WTC11 (cell line): ENCODE measurements around the gene GPX4. TPM values are rescaled to one million over a fixed set of nuclear protein-coding genes. Genes with fewer than 3 reads are reported as not detected.

Experiments
- ARID4B ChIP-seq: sonication (generic); formaldehyde crosslinking; IDR thresholded peaks from 2 replicates; pipeline ENCODE4 v1.8.0; 2023; ENCODE audit warnings: missing genetic modification reagents, mild to moderate bottlenecking, borderline replicate concordance
- GTF2I ChIP-seq: fragments of 250-450 bp; sonication (Bioruptor Pico); conservative IDR thresholded peaks from 2 replicates; pipeline ENCODE4 v1.4.0; 2021; ENCODE audit warnings: mild to moderate bottlenecking
- IRF1 ChIP-seq: sonication (generic); formaldehyde crosslinking; IDR thresholded peaks from 2 replicates; pipeline ENCODE4 v1.8.0; 2023; ENCODE audit warnings: missing genetic modification reagents
- IRF2 ChIP-seq: sonication (generic); formaldehyde crosslinking; IDR thresholded peaks from 2 replicates; pipeline ENCODE4 v1.8.0; 2022; ENCODE audit warnings: low read depth, missing genetic modification reagents, borderline replicate concordance
- KAT7 ChIP-seq: sonication (generic); formaldehyde crosslinking; IDR thresholded peaks from 2 replicates; pipeline ENCODE4 v1.8.1; 2023; ENCODE audit warnings: missing genetic modification reagents, mild to moderate bottlenecking, borderline replicate concordance
- MAX ChIP-seq: sonication (generic); formaldehyde crosslinking; IDR thresholded peaks from 2 replicates; pipeline ENCODE4 v1.8.0; 2022; ENCODE audit warnings: mild to moderate bottlenecking, missing genetic modification reagents
- MXD4 ChIP-seq: fragments of 250-450 bp; sonication (Bioruptor Pico); IDR thresholded peaks from 2 replicates; pipeline ENCODE4 v1.8.0; 2021; ENCODE audit warnings: mild to moderate bottlenecking, moderate library complexity, borderline replicate concordance
- NFATC4 ChIP-seq: fragments of 250-450 bp; sonication (Bioruptor Pico); IDR thresholded peaks from 2 replicates; pipeline ENCODE4 v1.9.0; 2021; ENCODE audit warnings: mild to moderate bottlenecking
- NR1H2 ChIP-seq: sonication (generic); formaldehyde crosslinking; IDR thresholded peaks from 2 replicates; pipeline ENCODE4 v1.9.0; 2021; ENCODE audit warnings: mild to moderate bottlenecking, moderate library complexity, missing genetic modification reagents
- PRRX2 ChIP-seq: fragments of 250-450 bp; sonication (Bioruptor Pico); IDR thresholded peaks from 2 replicates; pipeline ENCODE4 v1.8.0; 2021; ENCODE audit warnings: mild to moderate bottlenecking
- SMAD3 ChIP-seq: sonication (generic); formaldehyde crosslinking; IDR thresholded peaks from 2 replicates; pipeline ENCODE4 v1.8.0; 2022; ENCODE audit warnings: missing genetic modification reagents, mild to moderate bottlenecking, borderline replicate concordance
- SMAD4 ChIP-seq: sonication (generic); formaldehyde crosslinking; IDR thresholded peaks from 2 replicates; pipeline ENCODE4 v1.8.0; 2022; ENCODE audit warnings: mild to moderate bottlenecking, missing genetic modification reagents
- SOX15 ChIP-seq: fragments of 250-450 bp; sonication (Bioruptor Pico); IDR thresholded peaks from 2 replicates; pipeline ENCODE4 v1.9.0; 2021; ENCODE audit warnings: mild to moderate bottlenecking
- ZBTB21 ChIP-seq: sonication (generic); formaldehyde crosslinking; IDR thresholded peaks from 2 replicates; pipeline ENCODE4 v1.8.1; 2023; ENCODE audit warnings: mild to moderate bottlenecking, missing genetic modification reagents, borderline replicate concordance
- ZNF317 ChIP-seq: sonication (generic); formaldehyde crosslinking; IDR thresholded peaks from 2 replicates; pipeline ENCODE4 v1.8.1; 2023; ENCODE audit warnings: low read depth, mild to moderate bottlenecking, moderate library complexity, missing genetic modification reagents, borderline replicate concordance
- ZNF416 ChIP-seq: fragments of 250-450 bp; sonication (Bioruptor Pico); IDR thresholded peaks from 2 replicates; pipeline ENCODE4 v1.9.0; 2021; ENCODE audit warnings: mild to moderate bottlenecking, inconsistent platforms
- ZNF532 ChIP-seq: fragments of 250-450 bp; sonication (Bioruptor Pico); IDR thresholded peaks from 2 replicates; pipeline ENCODE4 v1.9.0; 2021; ENCODE audit warnings: mild to moderate bottlenecking, borderline replicate concordance
- total RNA-seq: library from RNA; stranded (reverse); gene quantifications from 3 replicates; pipeline ENCODE4 v1.2.3, GENCODE V29; 2021
- TF ChIP-seq, protein P1 (sequence below): sonication (generic); formaldehyde crosslinking; IDR thresholded peaks from 2 replicates; pipeline ENCODE4 v1.8.0; 2023; ENCODE audit warnings: mild to moderate bottlenecking, missing genetic modification reagents
- TF ChIP-seq, protein P2 (sequence below): sonication (generic); formaldehyde crosslinking; IDR thresholded peaks from 2 replicates; pipeline ENCODE4 v1.8.0; 2022; ENCODE audit warnings: missing genetic modification reagents
- TF ChIP-seq, protein P3 (sequence below): sonication (generic); formaldehyde crosslinking; IDR thresholded peaks from 2 replicates; pipeline ENCODE4 v1.8.1; 2022; ENCODE audit warnings: low read depth, missing genetic modification reagents, borderline replicate concordance

The GPX4 gene
- total RNA-seq, 1 experiment from 2014 or later, result 363 TPM

GRCh38 chr19:1070931-1071791 is 32.6 kb upstream of the GPX4 start (continued):
- TF ChIP-seq ARID4B (CRISPR knock-in tag) (0 out of 2 replicates have a peak, but pooled peaks have one; percentile 53), NFATC4 (CRISPR knock-in tag) (no peak), ZBTB21 (CRISPR knock-in tag) (no peak; the same call in 1 of the 2 replicates), KAT7 (0 out of 2 replicates have a peak, but pooled peaks have one; percentile 78), ZNF416 (0 out of 2 replicates have a peak, but pooled peaks have one; percentile 44), GTF2I (no peak), PRRX2 (no peak), ZNF317 (CRISPR knock-in tag) (0 out of 2 replicates have a peak, but pooled peaks have one; percentile 6), ZNF532 (CRISPR knock-in tag) (no peak), IRF2 (CRISPR knock-in tag) (no peak), MXD4 (no peak), SMAD3 (CRISPR knock-in tag) (no peak), IRF1 (CRISPR knock-in tag) (no peak), NR1H2 (CRISPR knock-in tag) (no peak), SOX15 (CRISPR knock-in tag) (no peak), MAX (CRISPR knock-in tag) (peak; percentile 92), SMAD4 (no peak)
- TF ChIP-seq, protein P1, sequence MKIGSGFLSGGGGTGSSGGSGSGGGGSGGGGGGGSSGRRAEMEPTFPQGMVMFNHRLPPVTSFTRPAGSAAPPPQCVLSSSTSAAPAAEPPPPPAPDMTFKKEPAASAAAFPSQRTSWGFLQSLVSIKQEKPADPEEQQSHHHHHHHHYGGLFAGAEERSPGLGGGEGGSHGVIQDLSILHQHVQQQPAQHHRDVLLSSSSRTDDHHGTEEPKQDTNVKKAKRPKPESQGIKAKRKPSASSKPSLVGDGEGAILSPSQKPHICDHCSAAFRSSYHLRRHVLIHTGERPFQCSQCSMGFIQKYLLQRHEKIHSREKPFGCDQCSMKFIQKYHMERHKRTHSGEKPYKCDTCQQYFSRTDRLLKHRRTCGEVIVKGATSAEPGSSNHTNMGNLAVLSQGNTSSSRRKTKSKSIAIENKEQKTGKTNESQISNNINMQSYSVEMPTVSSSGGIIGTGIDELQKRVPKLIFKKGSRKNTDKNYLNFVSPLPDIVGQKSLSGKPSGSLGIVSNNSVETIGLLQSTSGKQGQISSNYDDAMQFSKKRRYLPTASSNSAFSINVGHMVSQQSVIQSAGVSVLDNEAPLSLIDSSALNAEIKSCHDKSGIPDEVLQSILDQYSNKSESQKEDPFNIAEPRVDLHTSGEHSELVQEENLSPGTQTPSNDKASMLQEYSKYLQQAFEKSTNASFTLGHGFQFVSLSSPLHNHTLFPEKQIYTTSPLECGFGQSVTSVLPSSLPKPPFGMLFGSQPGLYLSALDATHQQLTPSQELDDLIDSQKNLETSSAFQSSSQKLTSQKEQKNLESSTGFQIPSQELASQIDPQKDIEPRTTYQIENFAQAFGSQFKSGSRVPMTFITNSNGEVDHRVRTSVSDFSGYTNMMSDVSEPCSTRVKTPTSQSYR, result no peak
- TF ChIP-seq, protein P2, sequence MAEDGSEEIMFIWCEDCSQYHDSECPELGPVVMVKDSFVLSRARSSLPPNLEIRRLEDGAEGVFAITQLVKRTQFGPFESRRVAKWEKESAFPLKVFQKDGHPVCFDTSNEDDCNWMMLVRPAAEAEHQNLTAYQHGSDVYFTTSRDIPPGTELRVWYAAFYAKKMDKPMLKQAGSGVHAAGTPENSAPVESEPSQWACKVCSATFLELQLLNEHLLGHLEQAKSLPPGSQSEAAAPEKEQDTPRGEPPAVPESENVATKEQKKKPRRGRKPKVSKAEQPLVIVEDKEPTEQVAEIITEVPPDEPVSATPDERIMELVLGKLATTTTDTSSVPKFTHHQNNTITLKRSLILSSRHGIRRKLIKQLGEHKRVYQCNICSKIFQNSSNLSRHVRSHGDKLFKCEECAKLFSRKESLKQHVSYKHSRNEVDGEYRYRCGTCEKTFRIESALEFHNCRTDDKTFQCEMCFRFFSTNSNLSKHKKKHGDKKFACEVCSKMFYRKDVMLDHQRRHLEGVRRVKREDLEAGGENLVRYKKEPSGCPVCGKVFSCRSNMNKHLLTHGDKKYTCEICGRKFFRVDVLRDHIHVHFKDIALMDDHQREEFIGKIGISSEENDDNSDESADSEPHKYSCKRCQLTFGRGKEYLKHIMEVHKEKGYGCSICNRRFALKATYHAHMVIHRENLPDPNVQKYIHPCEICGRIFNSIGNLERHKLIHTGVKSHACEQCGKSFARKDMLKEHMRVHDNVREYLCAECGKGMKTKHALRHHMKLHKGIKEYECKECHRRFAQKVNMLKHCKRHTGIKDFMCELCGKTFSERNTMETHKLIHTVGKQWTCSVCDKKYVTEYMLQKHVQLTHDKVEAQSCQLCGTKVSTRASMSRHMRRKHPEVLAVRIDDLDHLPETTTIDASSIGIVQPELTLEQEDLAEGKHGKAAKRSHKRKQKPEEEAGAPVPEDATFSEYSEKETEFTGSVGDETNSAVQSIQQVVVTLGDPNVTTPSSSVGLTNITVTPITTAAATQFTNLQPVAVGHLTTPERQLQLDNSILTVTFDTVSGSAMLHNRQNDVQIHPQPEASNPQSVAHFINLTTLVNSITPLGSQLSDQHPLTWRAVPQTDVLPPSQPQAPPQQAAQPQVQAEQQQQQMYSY, result peak; percentile 93
- TF ChIP-seq, protein P3, sequence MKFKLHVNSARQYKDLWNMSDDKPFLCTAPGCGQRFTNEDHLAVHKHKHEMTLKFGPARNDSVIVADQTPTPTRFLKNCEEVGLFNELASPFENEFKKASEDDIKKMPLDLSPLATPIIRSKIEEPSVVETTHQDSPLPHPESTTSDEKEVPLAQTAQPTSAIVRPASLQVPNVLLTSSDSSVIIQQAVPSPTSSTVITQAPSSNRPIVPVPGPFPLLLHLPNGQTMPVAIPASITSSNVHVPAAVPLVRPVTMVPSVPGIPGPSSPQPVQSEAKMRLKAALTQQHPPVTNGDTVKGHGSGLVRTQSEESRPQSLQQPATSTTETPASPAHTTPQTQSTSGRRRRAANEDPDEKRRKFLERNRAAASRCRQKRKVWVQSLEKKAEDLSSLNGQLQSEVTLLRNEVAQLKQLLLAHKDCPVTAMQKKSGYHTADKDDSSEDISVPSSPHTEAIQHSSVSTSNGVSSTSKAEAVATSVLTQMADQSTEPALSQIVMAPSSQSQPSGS (CRISPR knock-in tag), result no peak
